Keratinocyte (primary cell): Measurements from ENCODE around the gene TMEM80. TPM values are rescaled to one million over a fixed set of nuclear protein-coding genes. Genes with fewer than 3 reads are reported as not detected.

Source experiments
- DNase-seq: peaks from one replicate; pipeline ENCODE4 v3.0.0-alpha.2; 2011; ENCODE audit warnings: low read depth, missing footprints, low spot score
- FAIRE-seq: peaks from 2 replicates; lab custom pipeline; 2011; peaks lifted over from hg19 to GRCh38; lab: Jason Lieb, UNC
- H2AFZ ChIP-seq: 2 replicates; pipeline ENCODE4 v1.6.0; 2012; ENCODE audit warnings: low read length, control low read depth, inconsistent platforms; ENCODE audit not compliant: control insufficient read depth
- H3K27ac ChIP-seq: 2 replicates; pipeline ENCODE4 v1.5.1; 2011; ENCODE audit warnings: low read length; ENCODE audit not compliant: control insufficient read depth, insufficient read depth
- H3K27me3 ChIP-seq: 3 replicates; pipeline ENCODE4 v1.6.0; 2011; ENCODE audit warnings: low read length; ENCODE audit not compliant: control insufficient read depth, insufficient read depth; ENCODE audit errors: extremely low read depth
- H3K36me3 ChIP-seq, 2 experiments: 2 replicates in 1 of 2; 3 replicates in 1 of 2; pipeline ENCODE4 v1.5.1; 2011; ENCODE audit warnings: low read length in 2 of 2, mild to moderate bottlenecking in 1 of 2; ENCODE audit not compliant: control insufficient read depth in 2 of 2, insufficient read depth in 2 of 2; ENCODE audit errors: extremely low read depth in 1 of 2
- H3K4me1 ChIP-seq: 3 replicates; pipeline ENCODE4 v1.5.1; 2011; ENCODE audit warnings: low read length; ENCODE audit not compliant: control insufficient read depth, insufficient read depth; ENCODE audit errors: extremely low read depth
- H3K4me2 ChIP-seq: 3 replicates; pipeline ENCODE4 v1.6.0; 2011; ENCODE audit warnings: low read depth, low read length; ENCODE audit not compliant: control insufficient read depth, insufficient read depth; ENCODE audit errors: extremely low read depth
- H3K4me3 ChIP-seq, 3 experiments: fragments of 200-600 bp in 1 of 3; sonication (generic) in 1 of 3; 2 replicates in 2 of 3; 3 replicates in 1 of 3; pipeline ENCODE4 v1.5.1; 2011 to 2016; ENCODE audit warnings: low read length in 3 of 3, mild to moderate bottlenecking in 3 of 3, control low read depth in 2 of 3, inconsistent platforms in 1 of 3, low read depth in 1 of 3, mixed read lengths in 1 of 3, mixed run types in 1 of 3, moderate library complexity in 1 of 3; ENCODE audit not compliant: control insufficient read depth in 2 of 3, insufficient read depth in 2 of 3; ENCODE audit errors: extremely low read depth in 1 of 3
- H3K79me2 ChIP-seq: 2 replicates; pipeline ENCODE4 v1.6.0; 2012; ENCODE audit warnings: low read length; ENCODE audit not compliant: control insufficient read depth, insufficient read depth
- H3K9ac ChIP-seq: 3 replicates; pipeline ENCODE4 v1.6.0; 2011; ENCODE audit warnings: low read length; ENCODE audit not compliant: control insufficient read depth, insufficient read depth; ENCODE audit errors: extremely low read depth
- H3K9me1 ChIP-seq: 3 replicates; pipeline ENCODE4 v1.6.0; 2011; ENCODE audit warnings: low read length; ENCODE audit not compliant: control insufficient read depth, insufficient read depth; ENCODE audit errors: extremely low read depth
- H3K9me3 ChIP-seq: 2 replicates; pipeline ENCODE4 v1.5.1; 2012; ENCODE audit warnings: low read depth, low read length; ENCODE audit not compliant: control insufficient read depth
- H4K20me1 ChIP-seq: 3 replicates; pipeline ENCODE4 v1.6.0; 2011; ENCODE audit warnings: low read length; ENCODE audit not compliant: control insufficient read depth, insufficient read depth; ENCODE audit errors: extremely low read depth
- CTCF ChIP-seq, 3 experiments: IDR thresholded peaks in 1 of 3; conservative IDR thresholded peaks in 1 of 3; optimal IDR thresholded peaks in 1 of 3; 2 replicates in 2 of 3; 3 replicates in 1 of 3; pipeline versions ENCODE3 to v1.5.1; 2011; ENCODE audit warnings: low read length in 3 of 3, mild to moderate bottlenecking in 3 of 3, moderate library complexity in 2 of 3, control low read depth in 1 of 3, inconsistent platforms in 1 of 3; ENCODE audit not compliant: insufficient read depth in 2 of 3; ENCODE audit errors: extremely low read depth in 1 of 3
- EZH2 ChIP-seq: IDR thresholded peaks from one replicate; pipeline ENCODE4 v1.6.1; 2012; ENCODE audit warnings: inconsistent platforms, mild to moderate bottlenecking, low read length, moderate library complexity
- dilution Hi-C: fragments of 300-500 bp; cut with MboI; formaldehyde crosslinking; loops from one replicate; pipeline ENCODE4 v1.7.0; 2020; ENCODE audit warnings: low sequenced_read_pairs; ENCODE audit not compliant: extremely low pct_ligation_motif_present
- polyA plus RNA-seq, 5 experiments: library from polyadenylated mRNA; depleted of rRNA in 3 of 5; stranded (reverse) in 3 of 5; stranded (forward) in 1 of 5; unstranded in 1 of 5; fragments of >200 nt; gene quantifications; 1 replicate in 1 of 5; 2 replicates in 3 of 5; 3 replicates in 1 of 5; pipeline versions ENCODE4 v1.2.1 to v1.2.3, GENCODE V29; 2011 to 2012; ENCODE audit warnings: missing spikeins in 2 of 5, low read depth in 1 of 5, low replicate concordance in 1 of 5

TMEM80 gene
- polyA plus RNA-seq, 1 donor (not counting 4 experiments of a cell fraction or from before 2014, with no cell fraction given): 29.8 TPM

- H3K9me1 ChIP-seq: no peaks in the 10 kb centered on the region
- no peak overlapping the region for H3K4me2 ChIP-seq
- H3K9ac ChIP-seq: no peak overlapping the region
- H3K79me2 ChIP-seq: peaks cover 35% of the 10 kb centered on the region
- DNase-seq (no peak), FAIRE-seq (no peak)
- H3K4me1 ChIP-seq: peaks cover 25% of the 10 kb centered on the region
- H2AFZ ChIP-seq: no peak overlapping the region
- peaks cover 9 to 24% of the 10 kb centered on the region in 2 experiments for H3K36me3 ChIP-seq
- TF ChIP-seq EZH2: no peak
- TF ChIP-seq CTCF (optimal IDR thresholded peaks at IDR 0.05 in 1 of 3, IDR thresholded peaks at IDR 0.05 in 1 of 3, conservative IDR thresholded peaks at IDR 0.05 in 1 of 3; ENCODE audit: extremely low read depth in 1 of 3, insufficient read depth in 2 of 3, low read length in 3 of 3): no peak
- dilution Hi-C loops: no loop called here
- no peak overlapping the region for H3K27ac ChIP-seq
- no peaks in the 10 kb centered on the region for H4K20me1 ChIP-seq
- H3K4me3 ChIP-seq: no peak overlapping the region
- H3K27me3 ChIP-seq: no peaks in the 10 kb centered on the region
- no peaks in the 10 kb centered on the region for H3K9me3 ChIP-seq
Measured at GRCh38 chr11:703506-703905, 7.9 kb downstream of the TMEM80 start.

- dilution Hi-C loops: no loop called here
- H3K27me3 ChIP-seq: no peaks in the 10 kb centered on the region
- no peak overlapping the region for H3K4me2 ChIP-seq
- peaks cover 33% of the 10 kb centered on the region for H3K79me2 ChIP-seq
- H4K20me1 ChIP-seq: no peaks in the 10 kb centered on the region
- FAIRE-seq (no peak), DNase-seq (no peak)
- H3K4me3 ChIP-seq: no peak overlapping the region
- TF ChIP-seq CTCF (optimal IDR thresholded peaks at IDR 0.05 in 1 of 3, IDR thresholded peaks at IDR 0.05 in 1 of 3, conservative IDR thresholded peaks at IDR 0.05 in 1 of 3; ENCODE audit: extremely low read depth in 1 of 3, insufficient read depth in 2 of 3, low read length in 3 of 3): no peak
- TF ChIP-seq EZH2: no peak
- H3K4me1 ChIP-seq: peaks cover 20% of the 10 kb centered on the region
- no peak overlapping the region for H3K9ac ChIP-seq
- no peaks in the 10 kb centered on the region for H3K9me3 ChIP-seq
- H3K36me3 ChIP-seq: peaks cover 11 to 17% of the 10 kb centered on the region in 2 experiments
- H3K27ac ChIP-seq: no peak overlapping the region
- H3K9me1 ChIP-seq: no peaks in the 10 kb centered on the region
- no peak overlapping the region for H2AFZ ChIP-seq
Measured at GRCh38 chr11:704228-704674, 8.6 kb downstream of the TMEM80 start.
